GM23338 (cell line): ENCODE data around the gene TBC1D7.

Source experiments
- CREB1 ChIP-seq: fragments of 250-450 bp; sonication (Bioruptor Pico); IDR thresholded peaks from 2 replicates; pipeline ENCODE4 v1.5.0; 2020; ENCODE audit warnings: low read depth, mild to moderate bottlenecking, moderate library complexity
- EZH2 ChIP-seq: fragments of 200-600 bp; sonication (generic); IDR thresholded peaks from one replicate; pipeline ENCODE4 v1.8.0; 2017; ENCODE audit warnings: antibody characterized with exemption, mild to moderate bottlenecking, low read depth; ENCODE audit not compliant: unreplicated experiment
- EZH2phosphoT487 ChIP-seq: fragments of 200-600 bp; sonication (generic); IDR thresholded peaks from one replicate; pipeline ENCODE4 v1.8.1; 2018; ENCODE audit warnings: antibody characterized with exemption; ENCODE audit not compliant: unreplicated experiment
- JUNB ChIP-seq: IDR thresholded peaks from one replicate; pipeline ENCODE4 v1.6.1; 2016; ENCODE audit warnings: antibody characterized with exemption; ENCODE audit not compliant: unreplicated experiment
- NANOG ChIP-seq: IDR thresholded peaks from 2 replicates; pipeline ENCODE4 v1.6.1; 2016; ENCODE audit warnings: antibody characterized with exemption, borderline replicate concordance
- POLR2AphosphoS5 ChIP-seq: IDR thresholded peaks from 2 replicates; pipeline ENCODE4 v1.6.1; 2016; ENCODE audit warnings: antibody characterized with exemption, low read depth
- STAT1 ChIP-seq: IDR thresholded peaks from one replicate; pipeline ENCODE4 v1.6.1; 2016; ENCODE audit warnings: antibody characterized with exemption; ENCODE audit not compliant: unreplicated experiment
- ZNF331 ChIP-seq: fragments of 250-450 bp; sonication (Bioruptor Pico); IDR thresholded peaks from 2 replicates; pipeline ENCODE4 v1.5.0; 2020; ENCODE audit warnings: low read depth, mild to moderate bottlenecking, moderate library complexity
- TF ChIP-seq, protein P1 (sequence below), 2 experiments: fragments of 200-600 bp in 1 of 2; sonication (generic) in 1 of 2; conservative IDR thresholded peaks; 2 replicates each; pipeline versions ENCODE4 v1.5.1 to v1.6.1; 2016 to 2017; ENCODE audit warnings: antibody characterized with exemption in 2 of 2, low read depth in 2 of 2, mild to moderate bottlenecking in 2 of 2, moderate library complexity in 1 of 2
- TF ChIP-seq, protein P2 (sequence below): IDR thresholded peaks from one replicate; pipeline ENCODE4 v1.6.1; 2018; ENCODE audit warnings: antibody characterized with exemption; ENCODE audit not compliant: unreplicated experiment
- TF ChIP-seq, protein P3 (sequence below): IDR thresholded peaks from 2 replicates; pipeline ENCODE4 v1.6.1; 2016; ENCODE audit warnings: antibody characterized with exemption

DNA sequence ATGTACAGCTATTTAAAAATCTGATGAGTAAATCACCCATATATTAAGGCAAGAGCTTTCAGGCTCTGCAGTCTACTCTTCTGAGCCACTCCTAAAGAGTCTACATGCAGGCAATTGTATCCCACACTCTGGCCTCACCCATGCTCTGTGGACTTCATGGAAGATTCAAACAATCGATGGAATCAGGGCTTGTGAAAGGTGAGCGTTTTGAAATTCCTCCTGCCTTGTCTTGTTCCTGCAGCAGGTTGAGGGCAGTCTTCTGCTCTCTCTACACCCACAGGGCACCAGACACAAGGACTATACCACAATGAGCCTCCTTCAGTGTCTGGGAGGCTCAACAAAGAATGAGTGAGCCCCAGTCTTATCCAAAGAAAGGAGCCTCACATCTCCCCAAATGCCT lies 51.1 kb downstream of the TBC1D7 start:
- TF ChIP-seq, protein P1, sequence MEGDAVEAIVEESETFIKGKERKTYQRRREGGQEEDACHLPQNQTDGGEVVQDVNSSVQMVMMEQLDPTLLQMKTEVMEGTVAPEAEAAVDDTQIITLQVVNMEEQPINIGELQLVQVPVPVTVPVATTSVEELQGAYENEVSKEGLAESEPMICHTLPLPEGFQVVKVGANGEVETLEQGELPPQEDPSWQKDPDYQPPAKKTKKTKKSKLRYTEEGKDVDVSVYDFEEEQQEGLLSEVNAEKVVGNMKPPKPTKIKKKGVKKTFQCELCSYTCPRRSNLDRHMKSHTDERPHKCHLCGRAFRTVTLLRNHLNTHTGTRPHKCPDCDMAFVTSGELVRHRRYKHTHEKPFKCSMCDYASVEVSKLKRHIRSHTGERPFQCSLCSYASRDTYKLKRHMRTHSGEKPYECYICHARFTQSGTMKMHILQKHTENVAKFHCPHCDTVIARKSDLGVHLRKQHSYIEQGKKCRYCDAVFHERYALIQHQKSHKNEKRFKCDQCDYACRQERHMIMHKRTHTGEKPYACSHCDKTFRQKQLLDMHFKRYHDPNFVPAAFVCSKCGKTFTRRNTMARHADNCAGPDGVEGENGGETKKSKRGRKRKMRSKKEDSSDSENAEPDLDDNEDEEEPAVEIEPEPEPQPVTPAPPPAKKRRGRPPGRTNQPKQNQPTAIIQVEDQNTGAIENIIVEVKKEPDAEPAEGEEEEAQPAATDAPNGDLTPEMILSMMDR (conservative IDR thresholded peaks at IDR 0.05; ENCODE audit: low read depth in 2 of 2): no peak
- TF ChIP-seq EZH2 (no peak), POLR2AphosphoS5 (no peak), STAT1 (no peak), NANOG (no peak), EZH2phosphoT487 (no peak), ZNF331 (CRISPR knock-in tag) (no peak), JUNB (no peak), CREB1 (no peak)
- TF ChIP-seq, protein P2, sequence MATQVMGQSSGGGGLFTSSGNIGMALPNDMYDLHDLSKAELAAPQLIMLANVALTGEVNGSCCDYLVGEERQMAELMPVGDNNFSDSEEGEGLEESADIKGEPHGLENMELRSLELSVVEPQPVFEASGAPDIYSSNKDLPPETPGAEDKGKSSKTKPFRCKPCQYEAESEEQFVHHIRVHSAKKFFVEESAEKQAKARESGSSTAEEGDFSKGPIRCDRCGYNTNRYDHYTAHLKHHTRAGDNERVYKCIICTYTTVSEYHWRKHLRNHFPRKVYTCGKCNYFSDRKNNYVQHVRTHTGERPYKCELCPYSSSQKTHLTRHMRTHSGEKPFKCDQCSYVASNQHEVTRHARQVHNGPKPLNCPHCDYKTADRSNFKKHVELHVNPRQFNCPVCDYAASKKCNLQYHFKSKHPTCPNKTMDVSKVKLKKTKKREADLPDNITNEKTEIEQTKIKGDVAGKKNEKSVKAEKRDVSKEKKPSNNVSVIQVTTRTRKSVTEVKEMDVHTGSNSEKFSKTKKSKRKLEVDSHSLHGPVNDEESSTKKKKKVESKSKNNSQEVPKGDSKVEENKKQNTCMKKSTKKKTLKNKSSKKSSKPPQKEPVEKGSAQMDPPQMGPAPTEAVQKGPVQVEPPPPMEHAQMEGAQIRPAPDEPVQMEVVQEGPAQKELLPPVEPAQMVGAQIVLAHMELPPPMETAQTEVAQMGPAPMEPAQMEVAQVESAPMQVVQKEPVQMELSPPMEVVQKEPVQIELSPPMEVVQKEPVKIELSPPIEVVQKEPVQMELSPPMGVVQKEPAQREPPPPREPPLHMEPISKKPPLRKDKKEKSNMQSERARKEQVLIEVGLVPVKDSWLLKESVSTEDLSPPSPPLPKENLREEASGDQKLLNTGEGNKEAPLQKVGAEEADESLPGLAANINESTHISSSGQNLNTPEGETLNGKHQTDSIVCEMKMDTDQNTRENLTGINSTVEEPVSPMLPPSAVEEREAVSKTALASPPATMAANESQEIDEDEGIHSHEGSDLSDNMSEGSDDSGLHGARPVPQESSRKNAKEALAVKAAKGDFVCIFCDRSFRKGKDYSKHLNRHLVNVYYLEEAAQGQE: no peak
- TF ChIP-seq, protein P3, sequence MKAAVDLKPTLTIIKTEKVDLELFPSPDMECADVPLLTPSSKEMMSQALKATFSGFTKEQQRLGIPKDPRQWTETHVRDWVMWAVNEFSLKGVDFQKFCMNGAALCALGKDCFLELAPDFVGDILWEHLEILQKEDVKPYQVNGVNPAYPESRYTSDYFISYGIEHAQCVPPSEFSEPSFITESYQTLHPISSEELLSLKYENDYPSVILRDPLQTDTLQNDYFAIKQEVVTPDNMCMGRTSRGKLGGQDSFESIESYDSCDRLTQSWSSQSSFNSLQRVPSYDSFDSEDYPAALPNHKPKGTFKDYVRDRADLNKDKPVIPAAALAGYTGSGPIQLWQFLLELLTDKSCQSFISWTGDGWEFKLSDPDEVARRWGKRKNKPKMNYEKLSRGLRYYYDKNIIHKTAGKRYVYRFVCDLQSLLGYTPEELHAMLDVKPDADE: no peak
